ENCODE measurements around the gene PDE4B.

DNA sequence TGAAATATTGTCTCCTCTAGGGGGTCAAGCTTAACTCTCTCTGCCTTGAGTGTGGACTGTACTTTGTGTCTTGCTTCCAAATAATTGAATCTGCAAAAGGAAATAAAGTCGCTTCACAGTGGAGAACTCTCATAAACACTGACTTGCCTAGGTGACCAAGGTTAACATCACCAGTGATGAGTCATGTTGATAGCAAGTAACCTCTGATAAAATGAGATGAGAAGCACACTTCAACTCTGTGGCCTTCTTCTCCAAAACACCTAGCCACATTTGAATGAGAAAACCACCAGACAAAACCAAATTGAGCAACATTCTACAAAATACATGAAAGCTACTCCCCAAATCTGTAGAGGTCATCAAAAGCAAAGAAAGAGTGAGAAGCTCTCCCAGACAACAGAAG lies 37.6 kb downstream of the PDE4B start:
- TF ChIP-seq POLR2AphosphoS5 (IDR thresholded peaks at IDR 0.05), result no peak
- TF ChIP-seq CTCF (IDR thresholded peaks at IDR 0.05), result no peak
- TF ChIP-seq POLR2A (IDR thresholded peaks at IDR 0.05), result no peak
